Gastrocnemius medialis (tissue), 4 donors: ENCODE data around the gene KRT80.

Experiments used
- POLR2A ChIP-seq, 2 donors: fragments of 450-650 bp; IDR thresholded peaks; one replicate each; pipeline ENCODE4 v1.6.1; 2017; ENCODE audit warnings: antibody characterized with exemption in 2 of 2, mild to moderate bottlenecking in 2 of 2, moderate library complexity in 2 of 2
- TF ChIP-seq, protein P1 (sequence below), 5 experiments: fragments of 450-650 bp in 3 of 5; fragments of 200-600 bp in 2 of 5; sonication (generic) in 2 of 5; IDR thresholded peaks in 4 of 5; conservative IDR thresholded peaks in 1 of 5; 1 replicate in 4 of 5; 2 replicates in 1 of 5; pipeline ENCODE4 v1.5.1; 2016 to 2019; ENCODE audit warnings: antibody characterized with exemption in 5 of 5, mild to moderate bottlenecking in 3 of 5, moderate library complexity in 3 of 5

DNA sequence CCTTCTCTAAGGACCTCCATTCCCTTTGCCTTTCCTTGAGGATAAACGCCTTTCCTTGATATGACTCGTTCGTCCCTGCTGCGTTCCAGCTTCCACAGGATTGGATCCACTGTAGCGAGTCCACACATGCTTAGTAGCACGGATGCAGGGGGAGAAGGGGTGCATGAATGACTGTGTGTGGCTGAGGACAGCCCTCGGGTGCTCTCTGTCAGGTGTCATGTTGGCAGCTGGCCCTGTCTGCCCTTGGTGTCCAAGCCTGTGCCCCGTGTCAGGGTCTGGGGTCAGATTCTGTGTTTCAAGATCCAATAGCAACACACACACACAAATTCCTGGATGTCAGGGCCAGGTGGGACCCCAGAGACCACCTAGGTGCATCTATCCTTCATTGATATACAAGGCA lies 17.5 kb upstream of the KRT80 start:
- TF ChIP-seq POLR2A (IDR thresholded peaks at IDR 0.05), result no peak
- TF ChIP-seq, protein P1, sequence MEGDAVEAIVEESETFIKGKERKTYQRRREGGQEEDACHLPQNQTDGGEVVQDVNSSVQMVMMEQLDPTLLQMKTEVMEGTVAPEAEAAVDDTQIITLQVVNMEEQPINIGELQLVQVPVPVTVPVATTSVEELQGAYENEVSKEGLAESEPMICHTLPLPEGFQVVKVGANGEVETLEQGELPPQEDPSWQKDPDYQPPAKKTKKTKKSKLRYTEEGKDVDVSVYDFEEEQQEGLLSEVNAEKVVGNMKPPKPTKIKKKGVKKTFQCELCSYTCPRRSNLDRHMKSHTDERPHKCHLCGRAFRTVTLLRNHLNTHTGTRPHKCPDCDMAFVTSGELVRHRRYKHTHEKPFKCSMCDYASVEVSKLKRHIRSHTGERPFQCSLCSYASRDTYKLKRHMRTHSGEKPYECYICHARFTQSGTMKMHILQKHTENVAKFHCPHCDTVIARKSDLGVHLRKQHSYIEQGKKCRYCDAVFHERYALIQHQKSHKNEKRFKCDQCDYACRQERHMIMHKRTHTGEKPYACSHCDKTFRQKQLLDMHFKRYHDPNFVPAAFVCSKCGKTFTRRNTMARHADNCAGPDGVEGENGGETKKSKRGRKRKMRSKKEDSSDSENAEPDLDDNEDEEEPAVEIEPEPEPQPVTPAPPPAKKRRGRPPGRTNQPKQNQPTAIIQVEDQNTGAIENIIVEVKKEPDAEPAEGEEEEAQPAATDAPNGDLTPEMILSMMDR (IDR thresholded peaks at IDR 0.05 in 4 of 5, conservative IDR thresholded peaks at IDR 0.05 in 1 of 5), result no peak
